HUES6 (cell line): ENCODE data around the gene TOR1AIP1.
"Not testable (repeated sequence)": the region's sequence is repeated elsewhere in the genome, so short reads cannot be mapped to it uniquely, and the experiment has no call there.

Source experiments
- H3K27ac ChIP-seq: 2 replicates; pipeline ENCODE4 v1.7.0; 2013; ENCODE audit warnings: low read depth, mild to moderate bottlenecking, low read length, inconsistent platforms
- H3K27me3 ChIP-seq: 2 replicates; pipeline ENCODE4 v1.6.1; 2013; ENCODE audit warnings: low read length; ENCODE audit not compliant: control insufficient read depth, insufficient read depth
- H3K36me3 ChIP-seq: 2 replicates; pipeline ENCODE4 v1.6.1; 2013; ENCODE audit warnings: low read length; ENCODE audit not compliant: control insufficient read depth, insufficient read depth
- H3K4me1 ChIP-seq: 2 replicates; pipeline ENCODE4 v1.6.1; 2013; ENCODE audit warnings: low read length; ENCODE audit not compliant: control insufficient read depth, insufficient read depth
- H3K4me3 ChIP-seq: 2 replicates; pipeline ENCODE4 v1.5.1; 2013; ENCODE audit warnings: low read depth, low read length
- H3K9ac ChIP-seq: one replicate; pipeline ENCODE4 v1.6.1; 2013; ENCODE audit warnings: mild to moderate bottlenecking, low read length
- H3K9me3 ChIP-seq: 2 replicates; pipeline ENCODE4 v1.6.1; 2013; ENCODE audit warnings: low read depth, low read length; ENCODE audit not compliant: control insufficient read depth, insufficient read depth

The TOR1AIP1 gene, protein sequence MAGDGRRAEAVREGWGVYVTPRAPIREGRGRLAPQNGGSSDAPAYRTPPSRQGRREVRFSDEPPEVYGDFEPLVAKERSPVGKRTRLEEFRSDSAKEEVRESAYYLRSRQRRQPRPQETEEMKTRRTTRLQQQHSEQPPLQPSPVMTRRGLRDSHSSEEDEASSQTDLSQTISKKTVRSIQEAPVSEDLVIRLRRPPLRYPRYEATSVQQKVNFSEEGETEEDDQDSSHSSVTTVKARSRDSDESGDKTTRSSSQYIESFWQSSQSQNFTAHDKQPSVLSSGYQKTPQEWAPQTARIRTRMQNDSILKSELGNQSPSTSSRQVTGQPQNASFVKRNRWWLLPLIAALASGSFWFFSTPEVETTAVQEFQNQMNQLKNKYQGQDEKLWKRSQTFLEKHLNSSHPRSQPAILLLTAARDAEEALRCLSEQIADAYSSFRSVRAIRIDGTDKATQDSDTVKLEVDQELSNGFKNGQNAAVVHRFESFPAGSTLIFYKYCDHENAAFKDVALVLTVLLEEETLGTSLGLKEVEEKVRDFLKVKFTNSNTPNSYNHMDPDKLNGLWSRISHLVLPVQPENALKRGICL

DNA sequence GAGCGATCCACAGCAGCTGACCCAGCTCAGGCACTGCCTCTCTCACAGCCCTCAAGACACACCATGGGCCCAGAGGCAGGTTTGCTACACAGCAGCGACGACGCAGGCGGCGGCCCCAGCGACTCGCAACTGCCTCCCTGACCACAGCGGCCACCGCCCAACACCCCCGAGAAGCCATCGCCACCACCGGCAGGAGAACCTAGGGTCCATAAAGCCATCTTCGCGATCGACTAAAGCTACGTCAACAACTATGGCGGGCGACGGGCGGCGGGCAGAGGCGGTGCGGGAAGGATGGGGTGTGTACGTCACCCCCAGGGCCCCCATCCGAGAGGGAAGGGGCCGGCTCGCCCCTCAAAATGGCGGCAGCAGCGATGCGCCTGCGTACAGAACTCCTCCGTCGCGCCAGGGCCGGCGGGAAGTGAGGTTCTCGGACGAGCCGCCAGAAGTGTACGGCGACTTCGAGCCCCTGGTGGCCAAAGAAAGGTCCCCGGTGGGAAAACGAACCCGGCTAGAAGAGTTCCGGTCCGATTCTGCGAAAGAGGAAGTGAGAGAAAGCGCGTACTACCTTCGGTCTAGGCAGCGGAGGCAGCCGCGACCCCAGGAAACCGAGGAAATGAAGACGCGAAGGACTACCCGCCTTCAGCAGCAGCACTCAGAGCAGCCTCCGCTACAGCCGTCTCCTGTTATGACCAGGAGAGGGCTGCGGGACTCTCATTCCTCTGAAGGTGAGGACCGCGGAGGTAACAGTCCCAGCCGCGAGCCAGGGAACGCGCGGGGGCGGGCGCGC is at the start of gene TOR1AIP1:
TSS of gene TOR1AIP1 (plus strand) at position 33 of the 787 bp plus-strand sequence. CDS start at position 251, 218 bp downstream.
- H3K4me3 ChIP-seq, result peak within 1 kb of the TSS; percentile 85
- H3K9ac ChIP-seq, result peak within 1 kb of the TSS; percentile 95
- peaks cover 8% of the 10 kb centered on the region for H3K36me3 ChIP-seq
- H3K27me3 ChIP-seq, result no peaks in the 10 kb centered on the region
- no peaks in the 10 kb centered on the region for H3K9me3 ChIP-seq
- H3K27ac ChIP-seq, result peak within 1 kb of the TSS; percentile 84
- H3K4me1 ChIP-seq, result peaks cover 3% of the 10 kb centered on the region; the same call in 1 of the 2 replicates

DNA sequence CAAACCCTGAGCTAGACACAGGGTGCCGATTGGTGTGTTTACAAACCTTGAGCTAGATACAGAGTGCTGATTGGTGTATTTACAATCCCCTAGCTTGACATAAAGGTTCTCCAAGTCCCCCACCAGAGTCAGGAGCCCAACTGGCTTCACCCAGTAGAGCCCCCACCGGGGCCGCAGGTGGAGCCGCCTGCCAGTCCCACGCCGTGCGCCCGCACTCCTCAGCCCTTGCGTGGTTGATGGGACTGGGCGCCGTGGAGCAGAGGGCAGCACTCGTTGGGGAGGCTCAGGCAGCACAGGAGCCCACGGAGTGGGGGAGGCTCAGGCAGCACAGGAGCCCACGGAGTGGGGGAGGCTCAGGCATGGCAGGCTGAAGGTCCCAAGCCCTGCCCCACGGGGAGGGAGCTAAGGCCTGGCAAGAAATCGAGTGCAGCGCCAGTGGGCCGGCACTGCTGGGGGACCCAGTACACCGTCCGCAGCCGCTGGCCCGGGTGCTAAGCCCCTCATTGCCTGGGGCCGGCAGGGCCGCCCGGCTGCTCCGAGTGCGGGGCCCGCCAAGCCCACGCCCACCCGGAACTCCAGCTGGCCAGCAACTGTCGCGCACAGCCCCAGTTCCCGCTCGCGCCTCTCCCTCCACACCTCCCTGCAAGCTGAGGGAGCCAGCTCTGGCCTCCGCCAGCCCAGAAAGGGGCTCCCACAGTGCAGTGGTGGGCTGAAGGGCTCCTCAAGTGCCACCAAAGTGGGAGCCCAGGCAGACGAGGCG is 45.2 kb upstream of the TOR1AIP1 start:
- not testable (repeated sequence) for H3K4me1 ChIP-seq, H3K9ac ChIP-seq, H3K9me3 ChIP-seq, H3K4me3 ChIP-seq, H3K27ac ChIP-seq, H3K36me3 ChIP-seq, H3K27me3 ChIP-seq

DNA sequence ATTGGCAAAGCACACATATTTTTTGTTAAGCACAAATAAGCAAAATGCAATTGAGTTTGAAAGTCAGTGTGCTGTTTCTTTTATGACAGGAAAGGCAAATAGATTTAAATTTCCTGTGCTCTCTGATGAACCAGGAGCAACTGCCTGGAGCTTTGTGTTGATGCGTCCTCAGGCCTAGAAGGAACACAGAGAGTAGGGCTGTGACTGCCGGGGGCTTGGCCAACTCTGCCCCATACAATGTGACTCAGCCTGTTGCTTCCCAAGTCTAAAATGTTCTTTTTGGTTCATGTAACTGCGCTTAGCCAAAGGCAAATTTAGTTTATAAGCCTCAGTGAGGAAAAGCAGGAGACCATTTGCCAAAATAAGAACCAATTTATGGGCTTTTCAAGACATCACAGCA is 42.0 kb upstream of the TOR1AIP1 start:
- Histone ChIP-seq H3K36me3 (0 out of 2 replicates have a peak, but pooled peaks cover 3% of the 10 kb centered on the region), H3K9ac (no peak overlapping the region), H3K4me1 (no peaks in the 10 kb centered on the region), H3K9me3 (no peaks in the 10 kb centered on the region), H3K27me3 (no peaks in the 10 kb centered on the region), H3K4me3 (no peak overlapping the region), H3K27ac (no peak overlapping the region)

DNA sequence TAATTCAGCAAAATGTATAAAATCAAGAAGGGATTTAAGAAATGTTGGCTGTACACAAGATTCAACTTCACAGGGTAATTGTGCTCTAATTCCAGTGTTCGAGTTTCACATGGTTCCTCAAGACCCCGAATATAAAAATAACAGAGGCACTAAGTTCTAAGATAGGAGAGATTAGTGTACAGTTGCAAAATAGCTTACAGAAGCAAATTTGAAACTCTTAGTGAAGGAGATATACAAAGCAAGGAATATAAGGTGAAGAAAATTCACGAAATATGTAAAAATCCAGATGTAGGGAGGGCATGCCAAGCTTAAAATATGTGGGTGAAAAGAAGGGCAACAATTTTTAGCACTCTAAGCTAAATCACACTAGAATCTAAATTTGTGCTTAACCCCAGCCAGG is 33.9 kb upstream of the TOR1AIP1 start:
- no peaks in the 10 kb centered on the region for H3K4me1 ChIP-seq
- no peak overlapping the region for H3K27ac ChIP-seq
- H3K27me3 ChIP-seq, result no peaks in the 10 kb centered on the region
- H3K36me3 ChIP-seq, result peaks cover 61% of the 10 kb centered on the region
- H3K4me3 ChIP-seq, result no peak overlapping the region
- H3K9ac ChIP-seq, result no peak overlapping the region
- no peaks in the 10 kb centered on the region for H3K9me3 ChIP-seq

DNA sequence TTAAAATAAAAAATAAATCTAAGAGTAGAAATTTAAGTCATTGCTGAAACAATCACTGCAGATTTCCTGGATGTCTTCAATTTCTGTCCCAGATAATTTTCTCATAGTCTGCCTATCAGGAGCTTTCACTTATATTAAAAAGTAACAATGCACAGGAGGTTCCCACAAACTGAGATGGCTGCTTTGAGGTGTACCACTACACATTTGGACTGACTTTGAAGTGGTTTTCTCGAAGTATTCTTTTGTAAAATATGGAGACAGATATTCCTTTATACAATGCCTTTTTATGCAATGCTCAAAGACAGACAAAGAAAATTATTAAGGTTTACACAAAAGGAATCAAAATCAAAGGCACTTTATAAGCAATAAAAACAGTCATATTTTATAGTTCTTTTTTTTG is 29.0 kb upstream of the TOR1AIP1 start:
- H3K27me3 ChIP-seq, result no peaks in the 10 kb centered on the region
- no peaks in the 10 kb centered on the region for H3K4me1 ChIP-seq
- H3K27ac ChIP-seq, result no peak overlapping the region
- H3K9me3 ChIP-seq, result no peaks in the 10 kb centered on the region
- H3K36me3 ChIP-seq, result peaks cover 50% of the 10 kb centered on the region
- no peak overlapping the region for H3K9ac ChIP-seq
- no peak overlapping the region for H3K4me3 ChIP-seq

DNA sequence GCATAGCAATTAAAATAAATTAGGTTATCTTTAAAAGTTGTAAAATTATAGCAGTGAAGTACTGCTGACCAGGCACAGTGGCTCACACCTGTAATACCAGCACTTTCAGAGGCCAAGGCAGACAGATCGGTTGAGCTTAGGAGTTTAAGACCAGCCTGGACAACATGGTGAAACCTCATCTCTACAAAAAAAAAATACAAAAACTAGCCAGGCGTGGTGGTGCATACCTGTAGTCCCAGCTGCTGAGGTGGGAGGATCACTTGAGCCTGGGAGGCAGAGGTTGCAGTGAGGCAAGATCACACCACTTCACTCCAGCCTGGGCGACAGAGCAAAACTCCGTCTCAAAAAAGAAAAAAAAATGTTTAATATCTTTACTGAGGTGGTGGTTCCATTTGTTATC is 26.3 kb upstream of the TOR1AIP1 start:
- H3K9me3 ChIP-seq, H3K9ac ChIP-seq, H3K27me3 ChIP-seq, H3K4me3 ChIP-seq, H3K27ac ChIP-seq, H3K4me1 ChIP-seq: not testable (repeated sequence)
- H3K36me3 ChIP-seq, result peaks cover 32% of the 10 kb centered on the region

DNA sequence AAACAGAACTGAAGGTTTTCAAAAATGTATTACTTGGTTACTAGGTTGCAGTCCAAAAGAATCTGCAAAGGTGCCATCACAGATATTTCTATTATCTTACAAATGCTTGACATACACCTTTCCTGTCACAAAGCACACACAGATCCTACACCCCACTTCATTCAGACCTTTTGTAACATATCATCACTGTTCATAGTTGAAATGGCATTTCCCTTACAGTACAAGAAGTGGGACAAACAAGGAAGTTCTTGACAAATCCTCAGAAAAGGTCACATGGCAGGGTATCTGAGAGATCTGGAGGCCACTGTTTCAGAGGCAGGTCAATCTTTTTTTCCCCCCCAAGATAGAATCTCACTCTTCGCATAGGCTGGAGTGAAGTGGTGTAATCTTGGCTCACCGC is 25.8 kb upstream of the TOR1AIP1 start:
- Histone ChIP-seq H3K9ac (no peak overlapping the region), H3K4me3 (no peak overlapping the region), H3K27ac (no peak overlapping the region), H3K9me3 (no peaks in the 10 kb centered on the region), H3K4me1 (no peaks in the 10 kb centered on the region), H3K27me3 (no peaks in the 10 kb centered on the region), H3K36me3 (peaks cover 28% of the 10 kb centered on the region)

DNA sequence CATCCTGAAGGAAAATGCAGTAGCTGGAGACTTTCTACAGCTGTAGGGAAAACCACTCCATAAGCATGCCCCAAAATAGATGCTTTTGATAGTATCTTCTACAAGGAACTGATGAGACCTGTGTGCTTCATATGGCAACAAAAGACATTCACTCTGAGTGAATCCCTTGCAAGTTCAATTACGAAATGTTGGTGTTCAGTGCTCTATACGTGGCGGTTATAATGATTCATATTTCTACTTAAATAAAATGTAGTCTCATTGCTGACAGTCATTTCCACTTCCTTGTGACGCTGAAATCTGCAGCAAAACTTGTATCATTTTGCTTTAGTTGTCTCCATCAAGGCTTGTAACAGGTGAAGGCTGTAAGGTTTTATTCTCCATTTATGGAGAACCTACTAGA is 25.1 kb upstream of the TOR1AIP1 start:
- Histone ChIP-seq H3K27ac (no peak overlapping the region), H3K9me3 (no peaks in the 10 kb centered on the region), H3K9ac (no peak overlapping the region), H3K36me3 (peaks cover 24% of the 10 kb centered on the region), H3K4me1 (no peaks in the 10 kb centered on the region), H3K4me3 (no peak overlapping the region), H3K27me3 (no peaks in the 10 kb centered on the region)

DNA sequence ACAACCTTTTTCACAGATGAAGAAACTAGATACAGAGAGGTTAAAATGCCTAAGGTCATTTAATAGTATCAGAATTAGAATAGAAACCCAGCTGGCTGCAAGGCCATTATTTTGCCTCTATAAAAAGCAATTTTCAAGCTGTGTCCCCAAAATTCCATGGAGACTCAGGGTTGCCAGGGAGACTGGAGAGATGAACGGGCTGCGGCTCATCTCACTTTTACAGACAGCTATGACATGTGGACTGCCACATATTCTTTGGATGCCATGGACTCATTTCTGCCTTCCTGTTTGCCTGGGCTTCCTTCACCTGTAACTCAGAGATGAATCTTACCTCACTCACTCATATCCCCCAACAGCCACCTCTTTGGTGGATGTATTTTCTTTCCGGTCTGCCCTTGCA is 21.4 kb upstream of the TOR1AIP1 start:
- H3K4me3 ChIP-seq, result no peak overlapping the region
- H3K36me3 ChIP-seq, result peaks cover 49% of the 10 kb centered on the region
- no peaks in the 10 kb centered on the region for H3K9me3 ChIP-seq
- H3K9ac ChIP-seq, result no peak overlapping the region
- no peak overlapping the region for H3K27ac ChIP-seq
- no peaks in the 10 kb centered on the region for H3K27me3 ChIP-seq
- no peaks in the 10 kb centered on the region for H3K4me1 ChIP-seq

DNA sequence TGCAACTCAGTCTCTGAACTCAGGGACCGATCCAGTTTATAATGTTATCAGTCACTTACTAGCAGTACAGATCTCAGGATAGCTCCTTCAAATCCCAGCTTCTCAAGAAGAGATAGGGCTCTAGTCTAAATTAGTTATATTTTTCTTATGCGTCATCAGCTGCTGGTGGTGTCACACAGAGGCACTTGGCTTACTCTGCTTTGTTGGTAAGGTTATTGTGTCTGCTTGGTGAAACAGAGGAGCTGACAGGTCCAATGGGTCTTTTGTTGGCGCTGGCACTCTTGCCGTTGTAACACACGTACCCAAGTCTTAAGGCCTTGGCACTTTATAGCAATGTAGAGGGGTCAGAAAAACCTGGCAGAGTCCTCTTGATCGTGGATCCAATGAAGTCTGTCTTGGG is 16.7 kb upstream of the TOR1AIP1 start:
- Histone ChIP-seq H3K27ac (no peak overlapping the region), H3K9ac (no peak overlapping the region), H3K4me3 (no peak overlapping the region), H3K27me3 (no peaks in the 10 kb centered on the region), H3K9me3 (no peaks in the 10 kb centered on the region), H3K4me1 (no peaks in the 10 kb centered on the region), H3K36me3 (peaks cover 56% of the 10 kb centered on the region)
